GM23338 (cell line): ENCODE data around the gene RPP25. TPM values are rescaled to one million over a fixed set of nuclear protein-coding genes. Genes with fewer than 3 reads are reported as not detected.
A peak's percentile ranks its signal among the peaks of the same experiment; 100 is the strongest.
"Not testable (repeated sequence)": the region's sequence is repeated elsewhere in the genome, so short reads cannot be mapped to it uniquely, and the experiment has no call there.

Source experiments
- ATAC-seq: fragments of 200-7000 bp; cut with Tn5 transposase; 3 replicates; pipeline ENCODE4 v1.9.1; 2020
- DNase-seq: peaks from one replicate; pipeline ENCODE4 v3.0.0-alpha.2; 2015; ENCODE audit warnings: low spot score
- H2AFZ ChIP-seq: fragments of 200-600 bp; sonication (generic); 2 replicates; pipeline ENCODE4 v1.8.0; 2016; ENCODE audit warnings: antibody characterized with exemption, mild to moderate bottlenecking, moderate library complexity
- H3F3A ChIP-seq: fragments of 200-600 bp; sonication (generic); replicated peaks from 2 replicates; pipeline ENCODE4 v1.8.0; 2017; ENCODE audit warnings: antibody characterized with exemption, mixed run types, low read depth
- H3K27ac ChIP-seq: fragments of 200-600 bp; sonication (generic); 2 replicates; pipeline ENCODE4 v1.6.1; 2016; ENCODE audit warnings: low read depth
- H3K27me3 ChIP-seq: fragments of 200-600 bp; sonication (generic); 2 replicates; pipeline ENCODE4 v1.8.0; 2016; ENCODE audit warnings: mild to moderate bottlenecking, mixed run types, moderate library complexity; ENCODE audit not compliant: insufficient read depth
- H3K36me3 ChIP-seq: fragments of 200-600 bp; sonication (generic); 2 replicates; pipeline ENCODE4 v1.8.0; 2016; ENCODE audit warnings: mild to moderate bottlenecking; ENCODE audit not compliant: insufficient read depth
- H3K4me1 ChIP-seq: fragments of 200-600 bp; sonication (generic); 2 replicates; pipeline ENCODE4 v1.8.0; 2016; ENCODE audit warnings: mild to moderate bottlenecking, moderate library complexity; ENCODE audit not compliant: insufficient read depth
- H3K4me2 ChIP-seq: fragments of 200-600 bp; sonication (generic); 2 replicates; pipeline ENCODE4 v1.7.1; 2017; ENCODE audit warnings: mixed run types
- H3K4me3 ChIP-seq: fragments of 200-600 bp; sonication (generic); 2 replicates; pipeline ENCODE4 v1.6.1; 2016; ENCODE audit warnings: mixed run types
- H3K79me2 ChIP-seq: fragments of 200-600 bp; sonication (generic); replicated peaks from 2 replicates; pipeline ENCODE4 v1.8.0; 2017; ENCODE audit warnings: mild to moderate bottlenecking; ENCODE audit not compliant: insufficient read depth
- H3K9me2 ChIP-seq: fragments of 200-600 bp; sonication (generic); 2 replicates; pipeline ENCODE4 v1.8.0; 2017; ENCODE audit not compliant: insufficient read depth
- H4K20me1 ChIP-seq: fragments of 200-600 bp; sonication (generic); replicated peaks from 2 replicates; pipeline ENCODE4 v1.8.0; 2017; ENCODE audit warnings: mild to moderate bottlenecking; ENCODE audit not compliant: insufficient read depth
- H3K27ac Mint-ChIP-seq: 2 replicates; pipeline ENCODE4 v1.8.0; 2020; ENCODE audit warnings: inconsistent platforms, mild to moderate bottlenecking, moderate library complexity, mixed read lengths
- H3K27me3 Mint-ChIP-seq: 3 replicates; pipeline ENCODE4 v1.8.0; 2022; ENCODE audit warnings: low read depth, mild to moderate bottlenecking, moderate library complexity, mixed read lengths, inconsistent platforms; ENCODE audit not compliant: insufficient read depth, poor library complexity
- H3K36me3 Mint-ChIP-seq: 3 replicates; pipeline ENCODE4 v1.8.0; 2021; ENCODE audit warnings: low read depth, mild to moderate bottlenecking, inconsistent platforms, moderate library complexity, mixed read lengths
- H3K4me1 Mint-ChIP-seq: 3 replicates; pipeline ENCODE4 v1.8.0; 2020; ENCODE audit warnings: mild to moderate bottlenecking, inconsistent platforms, mixed read lengths
- H3K4me3 Mint-ChIP-seq: 3 replicates; pipeline ENCODE4 v1.8.0; 2021; ENCODE audit warnings: moderate library complexity, mild to moderate bottlenecking, inconsistent platforms, mixed read lengths
- H3K9me3 Mint-ChIP-seq: 3 replicates; pipeline ENCODE4 v1.8.0; 2020; ENCODE audit warnings: moderate library complexity, mild to moderate bottlenecking, inconsistent platforms, mixed read lengths
- ETS1 ChIP-seq: IDR thresholded peaks from 2 replicates; pipeline ENCODE4 v1.6.1; 2016; ENCODE audit warnings: antibody characterized with exemption
- JUNB ChIP-seq: IDR thresholded peaks from one replicate; pipeline ENCODE4 v1.6.1; 2016; ENCODE audit warnings: antibody characterized with exemption; ENCODE audit not compliant: unreplicated experiment
- REST ChIP-seq: IDR thresholded peaks from one replicate; pipeline ENCODE4 v1.6.1; 2018; ENCODE audit warnings: antibody characterized with exemption; ENCODE audit not compliant: unreplicated experiment
- STAT1 ChIP-seq: IDR thresholded peaks from one replicate; pipeline ENCODE4 v1.6.1; 2016; ENCODE audit warnings: antibody characterized with exemption; ENCODE audit not compliant: unreplicated experiment
- ZNF331 ChIP-seq: fragments of 250-450 bp; sonication (Bioruptor Pico); IDR thresholded peaks from 2 replicates; pipeline ENCODE4 v1.5.0; 2020; ENCODE audit warnings: low read depth, mild to moderate bottlenecking, moderate library complexity
- polyA plus RNA-seq: library from polyadenylated mRNA; unstranded; fragments of >200 nt; fragmentation: Nextera tagmentation; extraction: Ambion mirVana; gene quantifications from 2 replicates; pipeline ENCODE4 v1.2.1, GENCODE V29; 2016
- total RNA-seq: library from RNA; depleted of rRNA; stranded (reverse); fragments of >200 nt; shearing (Covaris generic); gene quantifications from 2 replicates; pipeline ENCODE4 v1.2.3, GENCODE V29; 2014
- TF ChIP-seq, protein P1 (sequence below), 2 experiments: fragments of 200-600 bp in 1 of 2; sonication (generic) in 1 of 2; conservative IDR thresholded peaks; 2 replicates each; pipeline versions ENCODE4 v1.5.1 to v1.6.1; 2016 to 2017; ENCODE audit warnings: antibody characterized with exemption in 2 of 2, low read depth in 2 of 2, mild to moderate bottlenecking in 2 of 2, moderate library complexity in 1 of 2

The RPP25 gene
- total and polyA plus RNA-seq, 2 experiments from 2014 or later: 14.8 to 18.8 TPM

- TF ChIP-seq ETS1 (no peak), JUNB (no peak), STAT1 (no peak), REST (no peak), ZNF331 (CRISPR knock-in tag) (no peak)
- TF ChIP-seq, protein P1, sequence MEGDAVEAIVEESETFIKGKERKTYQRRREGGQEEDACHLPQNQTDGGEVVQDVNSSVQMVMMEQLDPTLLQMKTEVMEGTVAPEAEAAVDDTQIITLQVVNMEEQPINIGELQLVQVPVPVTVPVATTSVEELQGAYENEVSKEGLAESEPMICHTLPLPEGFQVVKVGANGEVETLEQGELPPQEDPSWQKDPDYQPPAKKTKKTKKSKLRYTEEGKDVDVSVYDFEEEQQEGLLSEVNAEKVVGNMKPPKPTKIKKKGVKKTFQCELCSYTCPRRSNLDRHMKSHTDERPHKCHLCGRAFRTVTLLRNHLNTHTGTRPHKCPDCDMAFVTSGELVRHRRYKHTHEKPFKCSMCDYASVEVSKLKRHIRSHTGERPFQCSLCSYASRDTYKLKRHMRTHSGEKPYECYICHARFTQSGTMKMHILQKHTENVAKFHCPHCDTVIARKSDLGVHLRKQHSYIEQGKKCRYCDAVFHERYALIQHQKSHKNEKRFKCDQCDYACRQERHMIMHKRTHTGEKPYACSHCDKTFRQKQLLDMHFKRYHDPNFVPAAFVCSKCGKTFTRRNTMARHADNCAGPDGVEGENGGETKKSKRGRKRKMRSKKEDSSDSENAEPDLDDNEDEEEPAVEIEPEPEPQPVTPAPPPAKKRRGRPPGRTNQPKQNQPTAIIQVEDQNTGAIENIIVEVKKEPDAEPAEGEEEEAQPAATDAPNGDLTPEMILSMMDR (conservative IDR thresholded peaks at IDR 0.05; ENCODE audit: low read depth in 2 of 2): no peak
Measured at GRCh38 chr15:74937272-74937589, 19.3 kb downstream of the RPP25 start (continued).

GRCh38 chr15:74935193-74935592, 21.4 kb downstream of the RPP25 start:
- DNase-seq: peak; percentile 84
- not testable (repeated sequence) for H3K27ac Mint-ChIP-seq

More at GRCh38 chr15:74935193-74935592, 21.4 kb downstream of the RPP25 start:
- H3K4me3 Mint-ChIP-seq: peak overlapping the region; percentile 43; the same call in 2 of the 3 replicates
- Histone ChIP-seq H3K36me3 (peaks cover 16% of the 10 kb centered on the region), H3K79me2 (peaks cover 75% of the 10 kb centered on the region), H4K20me1 (peaks cover 42% of the 10 kb centered on the region)
- not testable (repeated sequence) for H3F3A ChIP-seq, H3K4me3 ChIP-seq, H3K27ac ChIP-seq, H3K4me2 ChIP-seq, H3K4me1 ChIP-seq, H3K4me1 Mint-ChIP-seq, H3K9me2 ChIP-seq, H3K27me3 ChIP-seq, H3K9me3 Mint-ChIP-seq, H2AFZ ChIP-seq, H3K27me3 Mint-ChIP-seq
- peaks cover 37% of the 10 kb centered on the region for H3K36me3 Mint-ChIP-seq
- TF ChIP-seq, protein P1 (conservative IDR thresholded peaks at IDR 0.05; ENCODE audit: low read depth in 2 of 2): peak; percentile 39 to 67
- ATAC-seq: peak; percentile 25
